Measurements from ENCODE around the gene AKAP6.
"Not testable (repeated sequence)": the region's sequence is repeated elsewhere in the genome, so short reads cannot be mapped to it uniquely, and the experiment has no call there.

AKAP6 gene

GRCh38 chr14:32368107-32368506 is 39.0 kb downstream of the AKAP6 start:
- DNase-seq (ENCODE audit: low read depth), result no peak

GRCh38 chr14:32370714-32371113 is 41.6 kb downstream of the AKAP6 start:
- no peak for DNase-seq (ENCODE audit: low read depth)

GRCh38 chr14:32372154-32372553 is 43.1 kb downstream of the AKAP6 start:
- DNase-seq (ENCODE audit: low read depth), result no peak

GRCh38 chr14:32373174-32373573 is 44.1 kb downstream of the AKAP6 start:
- DNase-seq (ENCODE audit: low read depth), result not testable (repeated sequence)

- no peak for DNase-seq (ENCODE audit: low read depth)
Measured at GRCh38 chr14:32374155-32374554, 45.1 kb downstream of the AKAP6 start.

- DNase-seq (ENCODE audit: low read depth), result no peak
Measured at GRCh38 chr14:32375663-32376062, 46.6 kb downstream of the AKAP6 start.

GRCh38 chr14:32377046-32377646 is 48.0 kb downstream of the AKAP6 start:
- DNase-seq (ENCODE audit: low read depth), result no peak

GRCh38 chr14:32378284-32378683 is 49.2 kb downstream of the AKAP6 start:
- DNase-seq (ENCODE audit: low read depth), result no peak

GRCh38 chr14:32379447-32379846 is 50.3 kb downstream of the AKAP6 start:
- DNase-seq (ENCODE audit: low read depth), result no peak

- DNase-seq (ENCODE audit: low read depth), result no peak
Measured at GRCh38 chr14:32381869-32382268, 52.8 kb downstream of the AKAP6 start.

GRCh38 chr14:32382704-32383103 is 53.6 kb downstream of the AKAP6 start:
- no peak for DNase-seq (ENCODE audit: low read depth)

- no peak for DNase-seq (ENCODE audit: low read depth)
Measured at GRCh38 chr14:32383364-32384009, 54.4 kb downstream of the AKAP6 start.

- no peak for DNase-seq (ENCODE audit: low read depth)
Measured at GRCh38 chr14:32384464-32384863, 55.4 kb downstream of the AKAP6 start.

- DNase-seq (ENCODE audit: low read depth), result not testable (repeated sequence)
Measured at GRCh38 chr14:32387295-32387694, 58.2 kb downstream of the AKAP6 start.

- no peak for DNase-seq (ENCODE audit: low read depth)
Measured at GRCh38 chr14:32393119-32393518, 64.0 kb downstream of the AKAP6 start.

- DNase-seq (ENCODE audit: low read depth), result no peak
Measured at GRCh38 chr14:32394038-32394437, 64.9 kb downstream of the AKAP6 start.

- DNase-seq (ENCODE audit: low read depth), result no peak
Measured at GRCh38 chr14:32396885-32397284, 67.8 kb downstream of the AKAP6 start.

- DNase-seq (ENCODE audit: low read depth), result no peak
Measured at GRCh38 chr14:32397861-32398640, 69.0 kb downstream of the AKAP6 start.

- no peak for DNase-seq (ENCODE audit: low read depth)
Measured at GRCh38 chr14:32399920-32400319, 70.8 kb downstream of the AKAP6 start.

GRCh38 chr14:32400480-32400879 is 71.4 kb downstream of the AKAP6 start:
- DNase-seq (ENCODE audit: low read depth), result no peak

GRCh38 chr14:32403021-32403420 is 73.9 kb downstream of the AKAP6 start:
- DNase-seq (ENCODE audit: low read depth), result no peak

GRCh38 chr14:32403688-32404087 is 74.6 kb downstream of the AKAP6 start:
- DNase-seq (ENCODE audit: low read depth), result no peak

All from stimulated activated CD4-positive, alpha-beta T cell treated with anti-CD3 and anti-CD28 coated beads, Interleukin-2, amount 100 ng/mL, for 4 hours (primary cell).